GM21515 (cell line): ENCODE data around the gene RBM6.
A peak's percentile ranks its signal among the peaks of the same experiment; 100 is the strongest.
"Not testable (repeated sequence)": the region's sequence is repeated elsewhere in the genome, so short reads cannot be mapped to it uniquely, and the experiment has no call there.

Source experiments
- ATAC-seq: cut with Tn5 transposase; IDR thresholded peaks from one replicate; pipeline ENCODE4 v1.9.1; 2021; ENCODE audit not compliant: unreplicated experiment

Gene RBM6, protein sequence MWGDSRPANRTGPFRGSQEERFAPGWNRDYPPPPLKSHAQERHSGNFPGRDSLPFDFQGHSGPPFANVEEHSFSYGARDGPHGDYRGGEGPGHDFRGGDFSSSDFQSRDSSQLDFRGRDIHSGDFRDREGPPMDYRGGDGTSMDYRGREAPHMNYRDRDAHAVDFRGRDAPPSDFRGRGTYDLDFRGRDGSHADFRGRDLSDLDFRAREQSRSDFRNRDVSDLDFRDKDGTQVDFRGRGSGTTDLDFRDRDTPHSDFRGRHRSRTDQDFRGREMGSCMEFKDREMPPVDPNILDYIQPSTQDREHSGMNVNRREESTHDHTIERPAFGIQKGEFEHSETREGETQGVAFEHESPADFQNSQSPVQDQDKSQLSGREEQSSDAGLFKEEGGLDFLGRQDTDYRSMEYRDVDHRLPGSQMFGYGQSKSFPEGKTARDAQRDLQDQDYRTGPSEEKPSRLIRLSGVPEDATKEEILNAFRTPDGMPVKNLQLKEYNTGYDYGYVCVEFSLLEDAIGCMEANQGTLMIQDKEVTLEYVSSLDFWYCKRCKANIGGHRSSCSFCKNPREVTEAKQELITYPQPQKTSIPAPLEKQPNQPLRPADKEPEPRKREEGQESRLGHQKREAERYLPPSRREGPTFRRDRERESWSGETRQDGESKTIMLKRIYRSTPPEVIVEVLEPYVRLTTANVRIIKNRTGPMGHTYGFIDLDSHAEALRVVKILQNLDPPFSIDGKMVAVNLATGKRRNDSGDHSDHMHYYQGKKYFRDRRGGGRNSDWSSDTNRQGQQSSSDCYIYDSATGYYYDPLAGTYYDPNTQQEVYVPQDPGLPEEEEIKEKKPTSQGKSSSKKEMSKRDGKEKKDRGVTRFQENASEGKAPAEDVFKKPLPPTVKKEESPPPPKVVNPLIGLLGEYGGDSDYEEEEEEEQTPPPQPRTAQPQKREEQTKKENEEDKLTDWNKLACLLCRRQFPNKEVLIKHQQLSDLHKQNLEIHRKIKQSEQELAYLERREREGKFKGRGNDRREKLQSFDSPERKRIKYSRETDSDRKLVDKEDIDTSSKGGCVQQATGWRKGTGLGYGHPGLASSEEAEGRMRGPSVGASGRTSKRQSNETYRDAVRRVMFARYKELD

GRCh38 chr3:49939858-49940666 is at the start of gene RBM6:
RBM6 (plus strand) TSS chr3:49940150; CDS start chr3:49962642, 22,492 bp downstream.
- peak; percentile 89 for ATAC-seq

- ATAC-seq = no peak
Measured at GRCh38 chr3:49895791-49896190, 44.2 kb upstream of the RBM6 start.

GRCh38 chr3:49896345-49896744 is 43.6 kb upstream of the RBM6 start:
- no peak for ATAC-seq

DNA sequence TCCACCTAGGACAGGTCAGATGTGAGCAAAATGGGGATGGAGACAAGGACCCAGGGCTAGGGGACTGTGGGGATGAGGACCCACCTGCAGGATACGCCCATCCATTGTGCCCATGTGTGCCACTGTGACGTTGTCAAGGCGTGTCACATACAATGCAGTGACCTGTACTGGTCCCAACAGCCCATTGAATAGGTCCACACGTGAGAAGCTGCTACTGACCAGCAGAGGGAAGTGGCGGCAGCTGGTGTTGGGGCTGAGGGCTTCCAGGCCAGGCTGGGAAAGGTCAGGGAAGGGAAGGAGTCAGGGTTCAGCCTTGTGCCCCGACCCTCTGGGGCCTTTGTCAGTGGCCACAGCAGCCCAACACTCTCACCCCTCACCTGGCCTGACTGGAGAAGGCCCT is 41.0 kb upstream of the RBM6 start:
- no peak for ATAC-seq

DNA sequence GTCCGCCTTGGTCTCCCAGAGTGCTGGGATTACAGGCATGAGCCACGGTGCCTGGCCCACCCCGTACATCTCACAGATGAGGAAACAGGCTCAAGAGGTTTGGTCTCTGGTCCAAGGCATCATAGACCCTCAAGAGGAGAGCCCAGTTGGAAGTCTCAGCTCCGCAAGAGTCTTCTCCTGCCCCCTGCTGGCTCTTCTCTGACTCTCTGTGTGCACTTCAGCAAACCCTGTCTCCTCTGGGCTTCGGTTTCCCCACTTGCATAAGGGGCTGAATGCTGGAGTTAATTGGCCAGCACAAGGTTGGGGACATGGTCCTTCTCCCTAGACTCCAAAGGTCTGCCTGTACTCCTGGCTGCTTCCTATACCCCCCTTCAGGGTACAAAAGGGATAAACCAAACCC is 40.1 kb upstream of the RBM6 start:
- ATAC-seq = no peak

DNA sequence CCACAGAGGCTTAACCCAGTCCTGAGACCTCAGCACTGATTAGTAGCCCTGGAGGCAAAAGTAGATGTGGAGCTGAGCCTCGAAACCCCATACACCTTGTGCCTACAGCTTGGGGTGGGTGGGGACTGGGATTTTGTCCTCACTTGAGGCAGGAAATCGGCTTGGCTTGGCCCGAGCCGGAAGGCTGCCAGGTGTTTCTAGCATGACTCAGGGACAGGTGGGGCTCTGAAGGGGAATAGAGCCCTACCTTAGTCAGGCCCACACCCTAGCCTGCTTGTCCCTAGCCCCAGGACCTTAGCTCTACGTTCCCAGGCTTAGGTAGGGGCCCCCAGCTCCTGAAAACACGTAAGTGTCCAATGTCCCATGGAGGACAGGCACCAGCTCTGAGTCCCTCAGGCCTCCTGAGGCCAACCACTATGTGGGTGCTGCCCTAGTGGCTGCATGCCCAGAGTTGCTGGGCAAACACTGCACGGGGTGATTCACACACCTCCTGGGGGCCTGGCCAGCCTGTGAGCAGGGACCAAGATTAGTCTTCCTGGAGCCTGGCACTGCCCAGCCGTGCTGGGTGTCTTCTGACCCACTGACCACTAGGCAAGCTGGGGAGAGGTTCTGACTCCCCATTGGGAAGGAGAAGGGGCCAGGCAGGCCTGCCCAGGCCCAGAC is 39.3 kb upstream of the RBM6 start:
- no peak for ATAC-seq

- ATAC-seq = no peak
Measured at GRCh38 chr3:49901366-49902339, 38.3 kb upstream of the RBM6 start.

GRCh38 chr3:49902511-49903345 is 37.2 kb upstream of the RBM6 start:
- no peak for ATAC-seq

GRCh38 chr3:49903451-49904424 is 36.2 kb upstream of the RBM6 start, which contains the start of gene MST1R:
MST1R (minus strand) TSS chr3:49903873; CDS start chr3:49903609, 264 bp downstream.
- peak; percentile 74 for ATAC-seq

GRCh38 chr3:49904448-49904847 is 35.5 kb upstream of the RBM6 start:
- not testable (repeated sequence) for ATAC-seq

- ATAC-seq = no peak
Measured at GRCh38 chr3:49906073-49906743, 33.7 kb upstream of the RBM6 start.

DNA sequence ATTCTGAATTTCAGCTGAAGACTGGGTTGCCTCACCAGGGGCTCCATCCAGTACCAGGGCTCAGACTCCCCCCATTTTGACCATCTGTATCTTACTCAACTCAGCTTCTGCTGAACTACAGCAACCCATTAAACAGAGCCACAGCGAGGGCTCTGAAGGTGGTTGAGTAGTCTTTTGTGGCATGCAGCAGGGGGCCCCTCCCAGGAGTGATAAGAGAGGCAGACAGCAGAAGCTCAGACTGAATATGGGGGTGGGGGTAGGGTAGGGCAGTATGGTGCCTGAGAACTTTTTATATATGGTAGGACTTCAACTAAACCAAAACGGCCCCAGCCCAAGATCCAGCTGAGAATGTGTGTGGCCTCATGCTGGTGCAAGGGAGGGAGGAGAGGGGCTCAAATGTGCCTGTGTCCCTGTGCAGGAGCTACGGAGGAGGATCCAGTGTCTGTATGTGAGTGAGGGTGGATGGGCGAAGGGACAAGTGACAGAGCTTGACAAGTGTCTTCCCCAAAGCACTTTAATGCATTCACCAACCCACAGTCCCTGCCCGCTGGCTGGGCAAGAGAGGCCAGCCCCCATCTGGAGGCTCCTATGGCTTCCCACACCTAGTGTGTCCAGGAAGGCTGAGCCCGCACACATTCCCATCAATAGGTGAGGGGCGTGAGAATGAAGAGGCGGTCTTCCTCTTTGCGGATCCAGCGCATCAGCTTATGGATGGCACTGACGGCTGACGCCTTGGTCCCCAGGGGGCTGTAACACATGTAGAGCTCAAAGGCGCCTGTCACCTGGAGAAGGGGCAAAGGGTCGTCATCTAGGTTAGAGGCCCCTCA is 31.4 kb upstream of the RBM6 start:
- no peak for ATAC-seq

GRCh38 chr3:49910409-49911123 is 29.4 kb upstream of the RBM6 start:
- no peak for ATAC-seq

GRCh38 chr3:49911124-49911420 is 28.9 kb upstream of the RBM6 start:
- no peak for ATAC-seq

DNA sequence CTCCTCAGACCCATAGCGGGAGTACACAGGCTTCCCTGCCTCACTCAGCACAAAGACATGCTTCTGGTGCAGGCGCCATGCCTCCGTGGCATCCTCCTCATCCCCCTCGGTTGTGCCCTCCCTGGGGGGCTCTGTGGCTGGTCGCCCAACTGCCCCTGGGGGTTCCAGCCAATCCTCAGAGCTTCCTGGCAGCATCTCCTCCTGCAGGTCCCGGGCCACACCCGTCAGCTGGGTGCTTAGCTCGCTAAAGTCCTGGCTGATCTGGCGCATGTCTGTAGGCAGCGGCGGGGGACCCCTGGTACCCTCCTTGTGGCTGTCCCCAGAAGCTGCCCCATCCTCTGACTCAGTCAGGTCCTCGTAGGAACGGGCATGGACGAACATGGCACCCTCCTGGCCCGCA is 28.3 kb upstream of the RBM6 start:
- ATAC-seq = no peak
